BE2C (cell line): ENCODE measurements around the gene DCAF5.

Experiments used
- DNase-seq: peaks from one replicate; pipeline ENCODE4 v3.0.0-alpha.2; 2020
- H3K27me3 ChIP-seq: fragments of 250-450 bp; sonication (Bioruptor Pico); 2 replicates; pipeline ENCODE4 v1.5.1; 2020; ENCODE audit warnings: mild to moderate bottlenecking
- H3K36me3 ChIP-seq: fragments of 250-450 bp; sonication (Bioruptor Pico); 2 replicates; pipeline ENCODE4 v1.5.1; 2020; ENCODE audit warnings: mild to moderate bottlenecking
- H3K4me1 ChIP-seq: fragments of 250-450 bp; sonication (Bioruptor Pico); 2 replicates; pipeline ENCODE4 v1.5.1; 2020
- H3K4me3 ChIP-seq: 2 replicates; pipeline ENCODE4 v1.5.1; 2011; ENCODE audit warnings: low read depth, low read length
- H3K9me3 ChIP-seq: fragments of 250-450 bp; sonication (Bioruptor Pico); 2 replicates; pipeline ENCODE4 v1.5.1; 2020
- TF ChIP-seq, protein P1 (sequence below): IDR thresholded peaks from 2 replicates; pipeline ENCODE4 v1.5.1; 2012; ENCODE audit warnings: mild to moderate bottlenecking, low read depth, low read length

Gene DCAF5

GRCh38 chr14:69045857-69046475 is 107.0 kb downstream of the DCAF5 start:
- TF ChIP-seq, protein P1, sequence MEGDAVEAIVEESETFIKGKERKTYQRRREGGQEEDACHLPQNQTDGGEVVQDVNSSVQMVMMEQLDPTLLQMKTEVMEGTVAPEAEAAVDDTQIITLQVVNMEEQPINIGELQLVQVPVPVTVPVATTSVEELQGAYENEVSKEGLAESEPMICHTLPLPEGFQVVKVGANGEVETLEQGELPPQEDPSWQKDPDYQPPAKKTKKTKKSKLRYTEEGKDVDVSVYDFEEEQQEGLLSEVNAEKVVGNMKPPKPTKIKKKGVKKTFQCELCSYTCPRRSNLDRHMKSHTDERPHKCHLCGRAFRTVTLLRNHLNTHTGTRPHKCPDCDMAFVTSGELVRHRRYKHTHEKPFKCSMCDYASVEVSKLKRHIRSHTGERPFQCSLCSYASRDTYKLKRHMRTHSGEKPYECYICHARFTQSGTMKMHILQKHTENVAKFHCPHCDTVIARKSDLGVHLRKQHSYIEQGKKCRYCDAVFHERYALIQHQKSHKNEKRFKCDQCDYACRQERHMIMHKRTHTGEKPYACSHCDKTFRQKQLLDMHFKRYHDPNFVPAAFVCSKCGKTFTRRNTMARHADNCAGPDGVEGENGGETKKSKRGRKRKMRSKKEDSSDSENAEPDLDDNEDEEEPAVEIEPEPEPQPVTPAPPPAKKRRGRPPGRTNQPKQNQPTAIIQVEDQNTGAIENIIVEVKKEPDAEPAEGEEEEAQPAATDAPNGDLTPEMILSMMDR = no peak
- H3K4me3 ChIP-seq = no peak overlapping the region
- H3K27me3 ChIP-seq = no peaks in the 10 kb centered on the region
- H3K4me1 ChIP-seq = peaks cover 32% of the 10 kb centered on the region
- DNase-seq = no peak
- H3K9me3 ChIP-seq = no peaks in the 10 kb centered on the region
- H3K36me3 ChIP-seq = no peaks in the 10 kb centered on the region

GRCh38 chr14:69044965-69045555 is 107.9 kb downstream of the DCAF5 start:
- Histone ChIP-seq H3K27me3 (no peaks in the 10 kb centered on the region), H3K4me3 (no peak overlapping the region), H3K9me3 (no peaks in the 10 kb centered on the region), H3K36me3 (no peaks in the 10 kb centered on the region), H3K4me1 (peaks cover 25% of the 10 kb centered on the region)
- DNase-seq = no peak
- TF ChIP-seq, protein P1 = no peak

DNA sequence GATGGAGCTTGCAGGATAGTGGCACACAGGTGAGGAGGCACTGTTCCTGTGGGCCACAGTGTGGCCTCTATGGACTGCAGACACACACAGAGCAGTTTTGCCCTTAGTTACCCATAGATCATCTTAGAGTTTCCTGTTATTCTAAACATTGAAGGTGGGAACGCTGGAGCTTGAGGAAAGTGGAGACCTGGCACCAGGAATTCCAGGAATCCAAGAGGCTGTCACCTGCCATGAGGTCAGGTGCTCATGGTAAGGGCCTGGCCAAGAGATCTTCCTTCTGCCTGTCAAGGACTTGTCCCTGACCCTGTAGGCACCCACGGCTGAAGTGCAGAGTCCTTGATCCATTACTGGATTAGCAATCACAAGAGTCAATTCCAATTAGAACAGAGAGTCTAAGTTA is 108.6 kb downstream of the DCAF5 start:
- no peaks in the 10 kb centered on the region for H3K27me3 ChIP-seq
- TF ChIP-seq, protein P1 = no peak
- peaks cover 22% of the 10 kb centered on the region for H3K4me1 ChIP-seq
- no peak for DNase-seq
- no peaks in the 10 kb centered on the region for H3K9me3 ChIP-seq
- H3K36me3 ChIP-seq = no peaks in the 10 kb centered on the region
- H3K4me3 ChIP-seq = no peak overlapping the region

DNA sequence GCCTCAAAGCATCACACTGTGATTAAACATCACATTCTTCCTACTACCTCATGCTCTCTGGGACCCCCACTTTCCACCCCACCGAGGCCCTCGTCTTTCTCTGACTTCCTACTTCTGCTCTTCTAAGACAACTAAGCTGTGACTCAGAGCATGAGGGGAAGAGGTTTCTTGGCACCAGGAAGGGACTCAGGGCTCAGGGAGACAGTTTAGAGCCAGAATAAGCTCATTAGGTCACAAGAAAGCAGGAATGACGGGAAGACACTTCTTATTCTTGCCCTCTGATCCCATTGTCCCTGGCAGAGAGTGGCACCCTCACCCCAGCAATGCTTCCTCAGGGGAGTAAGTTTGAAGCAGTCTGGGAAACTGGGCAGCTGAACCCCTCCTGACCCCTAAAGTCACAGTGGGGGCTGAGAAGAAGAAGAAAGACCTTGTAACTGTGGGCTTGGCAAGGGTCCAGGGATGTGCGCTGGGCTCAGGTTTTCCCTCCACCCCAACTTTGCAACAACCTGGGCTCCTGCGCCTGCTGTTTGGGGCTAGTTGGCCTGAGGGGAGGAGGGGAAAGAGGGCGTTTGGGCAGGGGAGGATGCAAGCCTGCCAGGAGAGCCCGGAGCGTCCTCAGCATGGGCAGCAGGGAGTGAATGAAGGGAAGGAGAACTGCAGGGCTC is 109.2 kb downstream of the DCAF5 start:
- Histone ChIP-seq H3K9me3 (no peaks in the 10 kb centered on the region), H3K36me3 (no peaks in the 10 kb centered on the region), H3K4me1 (peaks cover 28% of the 10 kb centered on the region), H3K27me3 (no peaks in the 10 kb centered on the region), H3K4me3 (no peak overlapping the region)
- no peak for DNase-seq
- TF ChIP-seq, protein P1 = no peak

DNA sequence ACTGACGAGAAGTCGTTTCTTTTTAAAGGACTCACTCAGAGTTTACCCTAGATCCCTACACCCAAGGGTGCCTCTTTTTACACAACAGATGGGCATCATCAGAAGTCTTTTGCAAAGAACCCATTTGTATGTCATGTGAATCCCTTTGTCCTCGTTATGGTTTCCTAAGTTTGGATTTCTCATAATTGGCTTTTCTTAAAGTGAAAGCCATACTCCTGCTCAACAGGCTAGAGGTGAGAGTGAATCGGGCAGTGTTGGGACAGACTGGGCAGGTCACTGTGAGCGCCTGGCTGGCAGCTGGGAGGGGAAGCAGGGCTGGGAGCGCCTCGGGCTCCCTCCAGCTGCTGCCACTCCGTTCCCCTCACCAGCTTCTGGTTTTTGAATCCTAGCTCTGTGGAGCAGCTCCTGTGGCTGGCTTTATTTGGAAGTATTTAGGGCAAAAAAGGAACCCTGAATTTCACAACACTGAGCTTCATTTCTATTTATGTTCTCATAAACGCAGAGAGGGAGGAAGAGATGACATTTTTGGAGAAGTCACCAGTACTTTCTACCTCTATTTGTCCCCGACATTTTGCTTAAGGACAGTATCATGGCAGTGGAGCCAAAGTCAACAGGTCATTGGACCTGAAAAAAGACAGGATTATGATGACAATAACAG is 110.0 kb downstream of the DCAF5 start:
- Histone ChIP-seq H3K4me1 (peaks cover 32% of the 10 kb centered on the region), H3K4me3 (no peak overlapping the region), H3K36me3 (no peaks in the 10 kb centered on the region), H3K27me3 (no peaks in the 10 kb centered on the region), H3K9me3 (no peaks in the 10 kb centered on the region)
- peak; percentile 56 for DNase-seq
- TF ChIP-seq, protein P1 = 0 out of 2 replicates have a peak, but pooled peaks have one; percentile 15
